Activated CD8-positive, alpha-beta T cell treated with anti-CD3 and anti-CD28 coated beads for 36 hours (primary cell): ENCODE data around the gene MRPL34. TPM values are rescaled to one million over a fixed set of nuclear protein-coding genes. Genes with fewer than 3 reads are reported as not detected.

Source experiments
- ATAC-seq: fragments of 200-7000 bp; cut with Tn5 transposase; one replicate; pipeline ENCODE4 v1.10.0; 2021; ENCODE audit warnings: mild to moderate bottlenecking, moderate library complexity
- CTCF ChIA-PET: fragments of 350-600 bp; sonication (Branson Sonifier 250); formaldehyde crosslinking; loops from one replicate; lab custom pipeline; 2021; ENCODE audit warnings: antibody characterized with exemption; lab: Charles Lee
- POLR2A ChIA-PET: fragments of 350-600 bp; sonication (Branson Sonifier 250); formaldehyde crosslinking; loops from one replicate; lab custom pipeline; 2021; ENCODE audit warnings: antibody characterized with exemption; lab: Charles Lee
- DNase-seq: peaks from one replicate; pipeline ENCODE4 v3.0.0-alpha.2; 2020
- H3K27ac Mint-ChIP-seq: one replicate; pipeline ENCODE4 v1.8.0; 2021; ENCODE audit warnings: mild to moderate bottlenecking, mixed read lengths
- H3K27me3 Mint-ChIP-seq: one replicate; pipeline ENCODE4 v1.8.0; 2021; ENCODE audit warnings: mixed read lengths
- H3K36me3 Mint-ChIP-seq: one replicate; pipeline ENCODE4 v1.8.0; 2021; ENCODE audit warnings: low read depth, mixed read lengths
- H3K4me1 Mint-ChIP-seq: one replicate; pipeline ENCODE4 v1.8.0; 2021; ENCODE audit warnings: low read depth, mixed read lengths
- H3K4me3 Mint-ChIP-seq: one replicate; pipeline ENCODE4 v1.8.0; 2021; ENCODE audit warnings: mild to moderate bottlenecking, moderate library complexity, mixed read lengths
- H3K9me3 Mint-ChIP-seq: one replicate; pipeline ENCODE4 v1.8.0; 2021; ENCODE audit warnings: mixed read lengths
- CTCF ChIP-seq: fragments of 200-600 bp; IDR thresholded peaks from one replicate; pipeline ENCODE4 v1.8.0; 2022; ENCODE audit warnings: antibody characterized with exemption, mild to moderate bottlenecking
- intact Hi-C: fragments of 100-400 bp; cut with micrococcal nuclease; formaldehyde crosslinking; loops from one replicate; pipeline ENCODE4 v1.10.0; 2022
- total RNA-seq, 2 experiments: library from RNA; stranded (reverse); gene quantifications; one replicate each; pipeline ENCODE4 v1.2.3, GENCODE V29; 2021

The MRPL34 gene
- total RNA-seq, 2 experiments from 2014 or later = 101 to 107 TPM

GRCh38 chr19:17353386-17353785 lies 47.7 kb downstream of the MRPL34 start:
- no peak for DNase-seq
- Mint-ChIP-seq H3K27me3 (peaks cover 15% of the 10 kb centered on the region), H3K4me1 (peaks cover 5% of the 10 kb centered on the region), H3K9me3 (no peaks in the 10 kb centered on the region), H3K36me3 (no peaks in the 10 kb centered on the region), H3K4me3 (no peak overlapping the region), H3K27ac (no peak overlapping the region)
- CTCF ChIA-PET = no interaction called here
- intact Hi-C loops = no loop called here
- no peak for ATAC-seq
- POLR2A ChIA-PET = no interaction called here
- TF ChIP-seq CTCF = no peak

Other genes starting within 250 kb of the MRPL34 start
- 10 to 100 TPM; 40.7 to 41.9 TPM for gene HAUS8, start 230.4 kb upstream of the MRPL34 start, total RNA-seq
- 100 to 1,000 TPM; 111 to 112 TPM for gene MYO9B, start 230.1 kb upstream of the MRPL34 start, total RNA-seq
- 10 to 100 TPM; 26.5 to 27.1 TPM for gene USE1, start 90.5 kb upstream of the MRPL34 start, total RNA-seq
- 10 to 100 TPM; 20.1 TPM for gene OCEL1, start 79.6 kb upstream of the MRPL34 start, total RNA-seq
- 1 to 10 TPM; 7.0 TPM for gene NR2F6, start 60.0 kb upstream of the MRPL34 start, total RNA-seq
- gene USHBP1, start 41.1 kb upstream of the MRPL34 start, total RNA-seq = under 1 TPM in 1 of 2 experiments, not detected in 1; 0.29 TPM
- gene BABAM1, start 38.4 kb upstream of the MRPL34 start, total RNA-seq = 100 to 1,000 TPM; 105 to 106 TPM
- gene ANKLE1, start 24.0 kb upstream of the MRPL34 start, total RNA-seq = 10 to 100 TPM; 15.9 to 18.4 TPM
- 1 to 10 TPM; 5.0 to 6.0 TPM for gene ABHD8, start 2.4 kb upstream of the MRPL34 start, total RNA-seq
- gene DDA1, start 3.7 kb downstream of the MRPL34 start, total RNA-seq = 10 to 100 TPM; 25.4 to 33.2 TPM
- 1 to 10 TPM; 5.4 TPM for gene ANO8, start 29.0 kb downstream of the MRPL34 start, total RNA-seq
- 10 to 100 TPM; 43.8 to 45.4 TPM for gene GTPBP3, start 31.7 kb downstream of the MRPL34 start, total RNA-seq
- gene PLVAP, start 71.5 kb downstream of the MRPL34 start, total RNA-seq = not detected
- 1 to 10 TPM in 1 of 2 experiments, under 1 TPM in 1; 0.78 to 1.3 TPM for gene CCDC194, start 88.3 kb downstream of the MRPL34 start, total RNA-seq
- 10 to 100 TPM; 89.7 to 98.4 TPM for gene BST2, start 99.8 kb downstream of the MRPL34 start, total RNA-seq
- gene MVB12A, start 114.2 kb downstream of the MRPL34 start, total RNA-seq = 10 to 100 TPM; 28.1 to 31.8 TPM
- not detected for gene TMEM221, start 142.8 kb downstream of the MRPL34 start, total RNA-seq
- gene NXNL1, start 155.1 kb downstream of the MRPL34 start, total RNA-seq = not detected
- 1 to 10 TPM; 3.5 to 3.6 TPM for gene SLC27A1, start 164.7 kb downstream of the MRPL34 start, total RNA-seq
- 10 to 100 TPM; 58.0 to 58.9 TPM for gene PGLS, start 205.8 kb downstream of the MRPL34 start, total RNA-seq
- gene COLGALT1, start 249.8 kb downstream of the MRPL34 start, total RNA-seq = 10 to 100 TPM; 62.1 to 64.2 TPM